Measurements from ENCODE around the gene CLIC3.

The CLIC3 gene

GRCh38 chr9:136982232-136983051 lies 13.9 kb downstream of the CLIC3 start, which contains the start of gene LCNL1:
TSS of gene LCNL1 (plus strand) at chr9:136982993. CDS start at chr9:136983587, 594 bp downstream.
- DNase-seq (ENCODE audit: low read depth), result no peak
- H3K4me3 ChIP-seq (ENCODE audit: control insufficient read depth, low read depth, low read length), result no peak within 1 kb of the TSS
- TF ChIP-seq CTCF (IDR thresholded peaks at IDR 0.05; ENCODE audit: control insufficient read depth, insufficient read depth, low read depth, low read length, missing control alignments), result no peak

GRCh38 chr9:136981588-136982231 lies 14.7 kb downstream of the CLIC3 start:
- no peak for DNase-seq (ENCODE audit: low read depth)
- H3K4me3 ChIP-seq (ENCODE audit: control insufficient read depth, low read depth, low read length), result no peak overlapping the region

GRCh38 chr9:136980669-136981478 lies 15.5 kb downstream of the CLIC3 start:
- H3K4me3 ChIP-seq (ENCODE audit: control insufficient read depth, low read depth, low read length), result no peak overlapping the region
- no peak for TF ChIP-seq CTCF (IDR thresholded peaks at IDR 0.05; ENCODE audit: control insufficient read depth, insufficient read depth, low read depth, low read length, missing control alignments)
- DNase-seq (ENCODE audit: low read depth), result no peak

More at GRCh38 chr9:136981588-136982231, 14.7 kb downstream of the CLIC3 start:
- no peak for TF ChIP-seq CTCF (IDR thresholded peaks at IDR 0.05; ENCODE audit: control insufficient read depth, insufficient read depth, low read depth, low read length, missing control alignments)

- no peak for DNase-seq (ENCODE audit: low read depth)
- TF ChIP-seq CTCF (IDR thresholded peaks at IDR 0.05; ENCODE audit: control insufficient read depth, insufficient read depth, low read depth, low read length, missing control alignments), result no peak
- H3K4me3 ChIP-seq (ENCODE audit: control insufficient read depth, low read depth, low read length), result no peak overlapping the region
These were observed 16.4 kb downstream of the CLIC3 start for GRCh38 chr9:136979769-136980587.

GRCh38 chr9:136978865-136979544 lies 17.4 kb downstream of the CLIC3 start:
- no peak for TF ChIP-seq CTCF (IDR thresholded peaks at IDR 0.05; ENCODE audit: control insufficient read depth, insufficient read depth, low read depth, low read length, missing control alignments)

More at GRCh38 chr9:136978865-136979544, 17.4 kb downstream of the CLIC3 start:
- DNase-seq (ENCODE audit: low read depth), result no peak
- no peak overlapping the region for H3K4me3 ChIP-seq (ENCODE audit: control insufficient read depth, low read depth, low read length)

Data from AG09309 (cell line).